HG02642 (cell line): Measurements from ENCODE around the gene CAMK2D.

Experiments
- ATAC-seq: cut with Tn5 transposase; IDR thresholded peaks from one replicate; pipeline ENCODE4 v1.9.1; 2021; ENCODE audit warnings: mild to moderate bottlenecking; ENCODE audit not compliant: unreplicated experiment, poor library complexity

The CAMK2D gene

GRCh38 chr4:113619526-113619925 is 142.0 kb downstream of the CAMK2D start:
- ATAC-seq: no peak

GRCh38 chr4:113618205-113618604 is 143.3 kb downstream of the CAMK2D start:
- no peak for ATAC-seq

DNA sequence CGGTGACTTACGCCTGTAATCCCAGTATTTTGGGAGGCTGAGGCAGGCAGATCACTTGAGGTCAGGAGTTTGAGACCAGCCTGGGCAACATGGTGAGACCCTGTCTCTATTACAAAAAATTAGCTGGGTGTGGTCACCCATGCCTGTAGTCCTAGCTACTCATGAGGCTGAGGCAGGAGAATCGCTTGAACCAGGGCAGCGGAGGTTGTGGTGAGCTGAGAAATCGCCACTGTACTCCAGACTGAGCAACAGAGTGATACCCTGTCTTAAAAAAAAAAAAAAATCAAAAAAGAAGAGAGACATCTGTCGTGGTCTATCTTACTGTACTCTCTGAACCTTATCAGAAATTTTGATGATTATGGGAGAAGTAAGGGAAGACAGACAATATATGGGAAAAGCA is 144.3 kb downstream of the CAMK2D start:
- no peak for ATAC-seq

GRCh38 chr4:113616443-113616842 is 145.1 kb downstream of the CAMK2D start:
- no peak for ATAC-seq

DNA sequence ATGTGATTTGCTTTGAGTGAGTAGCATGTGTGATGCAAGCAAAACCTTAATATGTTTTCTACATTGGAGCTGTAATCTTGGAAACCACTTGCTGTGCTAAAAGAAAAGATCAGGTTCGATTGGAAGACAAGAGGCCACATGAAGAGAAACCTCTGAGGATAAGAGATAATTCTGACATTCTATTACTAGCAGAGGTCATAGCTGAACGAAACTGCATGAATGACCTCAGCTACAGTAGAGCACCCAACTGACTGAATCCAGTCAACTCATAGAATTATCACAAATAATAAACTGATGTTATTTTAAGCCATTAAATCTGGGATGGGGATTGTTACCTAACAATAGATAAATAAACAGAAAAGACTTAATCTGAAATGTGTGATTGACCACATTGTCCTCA is 147.1 kb downstream of the CAMK2D start:
- no peak for ATAC-seq

GRCh38 chr4:113613503-113613902 is 148.0 kb downstream of the CAMK2D start:
- ATAC-seq: no peak

GRCh38 chr4:113610537-113610936 is 151.0 kb downstream of the CAMK2D start:
- ATAC-seq: no peak

DNA sequence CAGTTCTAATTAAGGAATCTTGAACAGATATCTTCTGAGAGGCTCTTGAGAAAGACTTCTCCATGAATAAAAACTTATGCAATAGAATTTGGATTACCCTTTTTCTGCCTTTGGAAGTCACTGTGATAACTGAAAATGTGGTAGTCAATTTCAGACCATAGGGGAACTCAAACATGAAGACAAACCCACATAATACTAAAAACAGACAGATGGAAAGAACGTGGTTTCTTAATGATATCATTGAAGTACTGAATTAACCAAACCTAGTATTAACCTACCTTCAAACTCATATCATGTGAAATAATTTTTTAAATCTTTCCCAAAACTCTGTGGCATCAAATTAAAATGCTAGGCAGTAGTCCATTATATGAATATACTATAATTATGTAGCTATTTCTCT is 153.5 kb downstream of the CAMK2D start:
- peak; percentile 73 for ATAC-seq

DNA sequence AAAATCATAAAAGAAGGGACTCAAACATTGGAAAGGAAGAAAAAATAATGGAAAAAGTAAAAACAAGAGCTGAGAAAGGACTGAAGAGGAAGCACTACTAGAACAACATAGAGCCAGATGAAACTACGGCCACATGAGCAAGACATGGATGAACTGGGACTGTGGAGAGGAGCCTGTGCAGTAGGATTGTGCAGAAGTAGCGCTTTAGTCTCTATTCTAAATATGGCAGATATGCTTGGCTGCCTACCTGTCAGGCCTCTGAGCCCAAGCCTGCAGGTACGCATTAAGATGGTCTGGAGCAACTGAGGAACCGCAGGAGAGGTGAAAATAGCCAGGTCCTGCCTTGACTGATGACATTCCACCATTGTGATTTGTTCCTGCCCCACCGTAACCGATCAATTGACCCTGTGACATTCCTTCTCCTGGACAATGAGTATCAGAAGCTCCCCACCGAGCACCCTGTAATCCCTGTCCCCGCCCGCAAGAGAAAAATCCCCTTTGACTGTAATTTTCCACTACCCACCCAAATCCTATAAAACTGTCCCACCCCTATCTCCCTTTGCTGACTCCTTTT is 154.3 kb downstream of the CAMK2D start:
- peak; percentile 60 for ATAC-seq

DNA sequence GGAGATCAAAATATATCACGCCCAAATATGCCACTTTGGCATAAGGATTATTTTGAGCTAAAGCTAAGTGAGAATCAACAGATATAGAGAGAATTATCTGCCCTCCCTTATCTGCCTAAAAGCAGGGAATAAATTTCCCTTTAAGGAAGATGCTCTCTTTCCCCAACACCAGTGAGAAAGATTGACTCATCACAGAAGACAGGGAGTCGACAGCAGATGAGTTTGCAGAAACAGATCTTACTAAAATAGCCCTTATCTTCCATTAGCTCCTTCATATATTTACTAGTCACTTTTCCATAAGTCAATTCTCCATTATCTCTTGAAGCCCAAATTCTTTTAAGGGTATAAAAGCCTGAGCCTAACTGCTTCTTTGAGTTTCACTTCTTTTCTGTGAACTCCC is 156.6 kb downstream of the CAMK2D start:
- no peak for ATAC-seq

DNA sequence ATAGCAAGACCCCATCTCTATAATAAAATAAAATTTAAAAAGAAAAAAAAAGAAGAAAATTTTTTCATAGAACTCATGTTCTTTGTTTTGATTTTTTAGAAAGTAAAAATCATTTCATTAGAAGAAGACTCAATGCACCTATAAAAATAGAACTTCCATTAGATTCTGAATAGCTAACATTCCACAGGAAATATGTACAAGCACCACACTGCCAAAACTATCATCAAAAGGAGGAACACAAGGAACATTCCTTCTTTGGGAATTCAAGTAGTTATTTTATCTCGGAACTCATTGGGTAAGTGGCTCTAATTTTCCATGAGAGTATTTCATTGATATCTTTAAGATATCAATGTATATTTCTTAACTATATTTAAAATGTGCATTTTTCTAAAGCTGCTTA is 157.6 kb downstream of the CAMK2D start:
- no peak for ATAC-seq

- ATAC-seq: no peak
Measured at GRCh38 chr4:113602646-113603228, 158.8 kb downstream of the CAMK2D start.

DNA sequence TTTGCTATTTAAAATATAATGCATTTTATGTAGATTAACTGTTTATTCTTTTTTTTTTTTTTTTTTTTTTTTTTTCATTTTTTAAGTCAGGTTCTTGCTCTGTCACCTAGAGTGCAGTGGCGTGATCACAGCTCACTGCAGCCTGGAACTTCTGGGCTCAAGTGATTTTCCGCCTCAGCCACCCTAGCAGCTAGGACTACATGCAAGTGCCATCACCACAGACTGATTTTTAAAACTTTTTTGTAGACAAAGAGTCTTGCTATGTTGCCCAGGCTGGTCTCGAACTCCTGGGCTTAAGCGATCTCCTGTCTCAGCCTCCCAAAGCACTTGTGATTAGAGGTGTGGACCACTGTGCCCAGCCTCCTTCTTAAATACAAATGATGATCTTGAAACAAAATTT is 159.9 kb downstream of the CAMK2D start:
- no peak for ATAC-seq

GRCh38 chr4:113596396-113596795 is 165.1 kb downstream of the CAMK2D start:
- no peak for ATAC-seq

DNA sequence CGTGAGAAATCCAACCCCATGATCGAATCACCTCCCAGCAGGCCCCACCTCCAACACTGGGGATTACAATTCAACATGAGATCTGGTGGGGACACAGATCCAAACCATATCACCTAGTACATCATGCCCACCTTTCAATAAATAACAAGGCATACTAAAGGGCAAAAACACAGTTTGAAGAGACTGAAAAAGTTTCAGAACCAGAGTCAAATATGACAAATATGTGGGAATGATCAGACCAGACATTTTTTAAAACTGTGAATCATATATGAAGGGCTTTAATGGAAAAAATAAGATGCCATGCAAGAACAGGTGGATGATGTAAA is 167.3 kb downstream of the CAMK2D start:
- ATAC-seq: no peak

DNA sequence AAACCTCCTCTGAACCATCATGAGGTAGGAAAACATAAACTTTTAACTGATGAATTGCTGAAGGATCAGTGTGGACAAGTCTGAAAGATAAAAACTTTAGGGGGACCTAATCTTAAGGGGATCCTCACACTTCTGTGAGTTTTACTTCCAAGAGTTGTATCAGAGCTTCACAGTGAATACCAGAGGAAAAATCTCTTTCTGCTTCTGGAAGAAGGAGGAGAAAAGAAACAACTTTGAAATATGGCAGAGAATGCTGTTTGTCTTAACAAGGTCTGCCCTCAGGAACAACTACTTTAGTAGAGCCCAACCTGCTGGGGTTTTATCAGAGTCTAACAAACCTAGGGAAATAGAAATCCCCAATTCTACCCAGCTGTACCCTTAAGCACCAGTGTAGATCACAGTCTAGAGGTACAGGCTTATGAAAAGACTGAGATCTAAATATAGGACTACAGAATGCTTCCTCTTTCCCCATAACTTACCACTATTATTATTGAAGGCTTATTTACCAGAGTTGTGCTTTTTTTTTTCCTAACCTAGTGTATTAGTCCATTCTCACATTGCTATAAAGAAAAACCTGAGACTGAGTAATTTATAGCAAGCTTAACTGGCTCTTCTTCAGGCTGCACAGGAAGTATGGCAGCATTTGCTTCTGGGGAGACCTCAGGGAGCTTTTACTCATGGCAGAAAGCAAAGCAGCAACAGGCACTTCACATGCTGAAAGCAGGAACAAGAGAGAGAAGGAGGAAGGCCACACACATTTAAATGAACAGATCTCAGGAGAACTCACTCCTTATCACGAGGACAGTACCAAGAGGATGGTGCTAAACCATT is 167.9 kb downstream of the CAMK2D start:
- ATAC-seq: peak; percentile 64

GRCh38 chr4:113591982-113592381 is 169.6 kb downstream of the CAMK2D start:
- ATAC-seq: no peak

GRCh38 chr4:113588895-113589668 is 172.5 kb downstream of the CAMK2D start:
- peak; percentile 55 for ATAC-seq

- no peak for ATAC-seq
Measured at GRCh38 chr4:113587640-113588275, 173.8 kb downstream of the CAMK2D start.

DNA sequence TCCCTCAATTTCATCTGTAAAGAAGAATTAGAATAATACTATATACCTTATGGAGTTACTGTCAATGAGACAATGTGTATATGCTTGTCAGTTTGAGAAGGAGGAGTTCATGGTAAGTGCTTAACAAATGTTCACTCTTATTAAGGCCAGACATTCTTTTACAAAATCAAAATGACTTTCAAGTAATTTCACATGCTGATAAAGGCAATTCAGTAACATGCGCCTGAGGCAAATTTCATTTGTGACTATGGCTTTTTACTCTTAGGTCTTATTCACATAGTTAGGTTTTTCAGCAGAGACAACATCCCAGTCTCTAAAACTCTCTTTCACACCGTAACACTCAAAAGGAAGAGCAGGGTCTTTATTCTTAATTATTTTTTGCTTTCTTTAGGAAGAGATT is 174.4 kb downstream of the CAMK2D start:
- ATAC-seq: no peak

- no peak for ATAC-seq
Measured at GRCh38 chr4:113586072-113586471, 175.5 kb downstream of the CAMK2D start.
